D341Med (cell line): Measurements from ENCODE around the gene SPATA20.
A peak's percentile ranks its signal among the peaks of the same experiment; 100 is the strongest.

Experiments
- DNase-seq: peaks from one replicate; pipeline ENCODE4 v3.0.0; 2012; ENCODE audit warnings: low spot score

The SPATA20 gene

DNA sequence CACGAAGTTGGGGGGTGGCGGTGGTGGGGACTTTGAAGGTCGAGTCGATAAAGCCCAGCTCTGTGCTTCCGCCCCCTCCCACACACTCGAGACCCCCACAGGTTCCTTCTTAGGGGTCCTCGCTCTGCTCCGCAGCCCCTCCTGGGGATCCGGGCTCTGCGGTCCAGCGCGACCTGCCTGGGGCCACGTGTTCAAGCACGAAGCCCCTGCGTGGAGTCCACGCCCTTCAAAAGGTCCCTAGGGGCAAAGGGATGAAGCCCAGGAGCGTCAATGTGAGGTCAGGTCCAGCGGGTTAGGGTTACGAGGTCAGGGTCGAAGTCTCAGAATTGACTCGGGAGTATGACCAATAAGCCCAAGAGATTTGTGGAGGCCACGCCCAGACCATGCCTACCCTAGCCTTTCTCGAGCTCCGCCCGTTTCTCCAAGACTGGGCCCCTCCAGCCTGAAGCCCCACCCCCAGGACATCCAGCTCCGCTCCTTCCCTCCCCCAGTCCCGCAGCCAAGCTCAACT lies 12.8 kb downstream of the SPATA20 start:
- peak; percentile 87 for DNase-seq

GRCh38 chr17:50560185-50560824 lies 13.3 kb downstream of the SPATA20 start, which contains the start of gene CACNA1G:
CACNA1G (plus strand) TSS chr17:50560715; CDS start chr17:50561460, 745 bp downstream.
- DNase-seq, result peak; percentile 98

GRCh38 chr17:50560931-50561745 lies 14.2 kb downstream of the SPATA20 start:
- no peak for DNase-seq

DNA sequence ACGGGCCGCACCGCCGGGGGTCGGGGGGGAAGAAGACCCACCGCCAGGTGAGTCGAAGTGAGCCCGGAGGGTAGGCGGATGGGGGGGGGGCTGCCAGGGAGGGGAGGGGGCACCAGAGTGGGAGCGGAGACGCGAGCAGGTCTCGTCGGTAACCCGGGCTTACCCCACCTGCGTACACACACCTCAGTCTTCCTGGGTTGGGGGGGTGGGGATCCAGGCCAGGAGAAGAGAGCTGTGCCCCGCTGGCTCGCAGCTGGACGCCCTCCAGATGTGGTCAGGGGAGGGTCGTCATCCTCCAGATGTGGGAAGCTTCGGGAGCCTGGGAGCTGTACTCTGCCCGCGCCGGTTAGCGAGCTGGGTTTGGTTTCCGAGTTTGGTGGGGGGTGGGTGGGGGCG lies 14.8 kb downstream of the SPATA20 start:
- no peak for DNase-seq

DNA sequence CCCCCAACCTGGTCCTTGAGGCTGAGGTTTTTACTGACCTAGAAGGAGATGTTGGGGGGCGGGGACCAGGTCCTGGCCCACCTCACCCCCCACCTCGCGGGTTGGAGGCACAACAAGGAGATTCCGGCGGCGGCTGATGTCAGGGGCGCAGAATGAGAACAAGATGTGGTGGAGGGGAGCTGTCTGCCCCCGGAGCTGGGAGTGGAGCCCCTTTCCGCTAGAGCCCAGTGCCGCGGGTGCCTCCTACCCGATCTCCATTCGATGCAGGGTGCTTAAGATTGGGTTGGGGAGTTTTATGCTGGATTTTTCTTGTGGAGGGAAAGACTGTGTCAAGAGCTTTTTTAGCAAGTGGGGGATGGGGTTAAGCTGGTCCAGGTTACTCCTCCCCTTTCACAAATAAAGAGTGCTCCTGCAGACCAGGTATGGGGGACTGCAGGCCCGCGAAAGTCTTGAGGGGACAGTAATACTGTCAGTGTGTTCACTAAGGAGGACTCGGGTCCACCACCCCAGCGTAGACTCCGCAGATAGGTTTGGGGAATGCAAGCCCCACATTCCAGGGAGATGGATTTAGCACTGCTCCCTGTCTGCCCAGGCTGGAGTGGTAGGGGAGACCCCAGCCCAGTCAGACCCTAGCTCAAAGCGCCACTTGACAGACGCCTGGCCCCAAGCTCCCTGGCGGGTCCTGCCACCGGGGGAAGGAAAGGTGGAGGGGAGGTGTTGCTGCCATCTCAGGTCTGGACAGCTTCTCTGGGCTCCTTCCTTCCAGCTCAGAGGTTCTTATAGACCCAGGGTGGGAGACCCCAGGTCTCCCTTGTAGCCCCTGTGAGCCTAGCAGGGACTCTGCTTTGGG lies 15.5 kb downstream of the SPATA20 start:
- DNase-seq, result no peak

DNA sequence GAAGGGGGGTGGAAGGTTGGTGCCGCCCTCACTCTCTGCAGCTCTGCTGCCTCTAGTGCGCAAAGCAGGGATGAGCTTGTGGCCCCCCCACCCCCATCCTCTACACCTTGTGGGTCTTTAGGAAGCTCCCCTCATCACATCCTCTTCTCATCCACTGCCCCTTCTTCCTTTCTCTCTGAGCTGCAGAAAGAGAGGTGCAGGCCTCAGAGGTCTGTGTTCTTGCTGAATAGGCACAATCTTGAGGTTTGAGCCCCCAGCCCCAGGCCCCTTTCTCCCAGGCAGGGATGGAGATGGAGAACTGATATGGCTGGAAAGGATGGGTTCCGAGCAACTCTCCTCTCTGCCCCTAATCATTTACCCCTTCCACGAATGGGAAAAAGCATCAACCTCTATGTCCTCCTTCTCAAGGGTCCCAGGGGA lies 16.1 kb downstream of the SPATA20 start:
- DNase-seq, result no peak

- DNase-seq, result peak; percentile 76
Measured at GRCh38 chr17:50564916-50565315, 17.9 kb downstream of the SPATA20 start.

GRCh38 chr17:50565402-50566350 lies 18.7 kb downstream of the SPATA20 start:
- DNase-seq, result peak; percentile 65

DNA sequence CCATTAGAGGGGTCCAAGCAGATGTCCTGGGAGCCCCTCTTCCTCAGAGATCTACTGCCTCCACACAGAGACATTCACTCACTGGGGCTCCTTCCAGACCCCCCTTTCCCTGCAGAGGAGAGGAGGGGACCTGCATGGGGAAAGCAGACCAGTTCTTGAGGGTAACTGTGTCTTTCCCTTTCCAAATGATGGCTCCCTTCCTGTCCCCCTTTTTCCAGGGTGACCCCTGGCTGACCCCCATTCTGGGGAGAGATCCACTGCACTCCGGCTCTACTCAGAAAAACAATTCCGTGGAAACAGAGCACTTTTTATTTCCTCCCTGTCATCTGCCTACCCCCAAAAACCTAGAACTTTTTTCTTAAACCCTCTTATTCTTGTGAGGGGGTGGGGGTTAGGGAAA lies 19.9 kb downstream of the SPATA20 start:
- DNase-seq, result no peak

DNA sequence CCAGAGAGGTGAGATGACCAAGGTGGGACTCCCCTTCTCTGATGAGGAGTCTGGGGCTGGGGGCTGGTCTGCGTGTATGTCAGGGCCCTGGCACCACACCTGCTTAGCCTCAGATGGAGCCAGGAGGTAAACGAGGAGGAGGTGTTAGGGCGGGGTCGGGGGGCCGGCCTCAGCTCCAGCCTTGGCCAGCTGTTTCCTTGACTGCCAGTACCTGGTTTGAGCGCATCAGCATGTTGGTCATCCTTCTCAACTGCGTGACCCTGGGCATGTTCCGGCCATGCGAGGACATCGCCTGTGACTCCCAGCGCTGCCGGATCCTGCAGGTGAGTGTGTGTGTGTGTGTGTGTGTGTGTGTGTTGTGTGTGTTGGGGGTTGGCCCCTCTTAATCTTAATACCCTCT lies 21.7 kb downstream of the SPATA20 start:
- no peak for DNase-seq

GRCh38 chr17:50569592-50569991 lies 22.6 kb downstream of the SPATA20 start:
- DNase-seq, result no peak

GRCh38 chr17:50570032-50570431 lies 23.1 kb downstream of the SPATA20 start:
- no peak for DNase-seq

GRCh38 chr17:50570528-50570927 lies 23.6 kb downstream of the SPATA20 start:
- peak; percentile 76 for DNase-seq

DNA sequence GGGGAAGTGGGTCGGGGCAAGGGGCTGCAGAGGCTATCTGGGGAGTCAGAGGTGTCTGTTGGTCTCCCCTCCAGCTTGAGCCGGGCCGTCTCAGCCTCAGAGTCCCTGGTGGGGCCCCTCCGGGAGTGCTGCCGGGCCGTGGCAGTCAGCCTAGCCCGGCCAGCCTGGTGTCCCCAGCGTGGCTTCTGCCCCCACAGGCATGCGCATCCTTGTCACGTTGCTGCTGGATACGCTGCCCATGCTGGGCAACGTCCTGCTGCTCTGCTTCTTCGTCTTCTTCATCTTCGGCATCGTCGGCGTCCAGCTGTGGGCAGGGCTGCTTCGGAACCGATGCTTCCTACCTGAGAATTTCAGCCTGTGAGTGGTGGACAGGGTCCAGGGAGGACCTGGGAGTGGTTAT lies 24.7 kb downstream of the SPATA20 start:
- no peak for DNase-seq

DNA sequence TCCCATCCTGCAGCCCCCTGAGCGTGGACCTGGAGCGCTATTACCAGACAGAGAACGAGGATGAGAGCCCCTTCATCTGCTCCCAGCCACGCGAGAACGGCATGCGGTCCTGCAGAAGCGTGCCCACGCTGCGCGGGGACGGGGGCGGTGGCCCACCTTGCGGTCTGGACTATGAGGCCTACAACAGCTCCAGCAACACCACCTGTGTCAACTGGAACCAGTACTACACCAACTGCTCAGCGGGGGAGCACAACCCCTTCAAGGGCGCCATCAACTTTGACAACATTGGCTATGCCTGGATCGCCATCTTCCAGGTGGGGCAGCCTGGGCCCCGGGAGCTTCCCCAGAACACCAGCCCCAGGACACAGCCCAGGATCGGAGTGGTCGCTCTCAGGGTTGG lies 25.6 kb downstream of the SPATA20 start:
- DNase-seq, result no peak

- peak; percentile 89 for DNase-seq
Measured at GRCh38 chr17:50573866-50574611, 27.1 kb downstream of the SPATA20 start.

GRCh38 chr17:50575581-50576210 lies 28.7 kb downstream of the SPATA20 start:
- no peak for DNase-seq

GRCh38 chr17:50576864-50577263 lies 29.9 kb downstream of the SPATA20 start:
- DNase-seq, result no peak

- DNase-seq, result no peak
Measured at GRCh38 chr17:50577451-50577954, 30.5 kb downstream of the SPATA20 start.

- no peak for DNase-seq
Measured at GRCh38 chr17:50578173-50578572, 31.2 kb downstream of the SPATA20 start.
